NCI-H2171 (cell line): ENCODE data around the gene PLEK.
"Not testable (repeated sequence)": the region's sequence is repeated elsewhere in the genome, so short reads cannot be mapped to it uniquely, and the experiment has no call there.

Source experiments
- DNase-seq: peaks from one replicate; lab custom pipeline; 2025; lab: John Stamatoyannopoulos, UW

Gene PLEK

DNA sequence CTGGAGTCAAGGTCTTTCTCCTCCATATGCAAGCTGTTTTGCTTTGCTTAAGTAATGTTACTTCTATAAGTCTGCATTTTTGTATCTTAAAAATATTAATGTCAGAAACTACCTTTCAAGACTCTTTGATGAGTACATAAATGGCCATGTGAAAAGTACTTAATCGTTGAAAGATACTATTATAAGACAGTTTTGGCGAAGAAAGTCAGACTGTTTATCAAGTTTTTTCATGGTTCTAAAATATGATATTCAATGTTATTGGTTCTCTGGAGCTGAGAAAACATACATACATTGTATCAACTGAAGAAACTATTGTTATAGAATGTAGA lies 76.9 kb downstream of the PLEK start:
- no peak for DNase-seq

DNA sequence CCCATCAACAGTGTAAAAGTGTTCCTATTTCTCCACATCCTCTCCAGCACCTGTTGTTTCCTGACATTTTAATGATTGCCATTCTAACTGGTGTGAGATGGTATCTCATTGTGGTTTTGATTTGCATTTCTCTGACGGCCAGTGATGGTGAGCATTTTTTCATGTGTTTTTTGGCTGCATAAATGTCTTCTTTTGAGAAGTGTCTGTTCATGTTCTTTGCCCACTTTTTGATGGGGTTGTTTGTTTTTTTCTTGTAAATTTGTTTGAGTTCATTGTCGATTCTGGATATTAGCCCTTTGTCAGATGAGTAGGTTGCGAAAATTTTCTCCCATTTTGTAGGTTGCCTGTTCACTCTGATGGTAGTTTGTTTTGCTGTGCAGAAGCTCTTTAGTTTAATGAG lies 81.3 kb downstream of the PLEK start:
- DNase-seq = not testable (repeated sequence)
